NCI-H2196 treated with DMSO at 0.1 percent for 48 hours (cell line): Measurements from ENCODE around the gene PLK4.

Experiments used
- DNase-seq: peaks from one replicate; lab custom pipeline; 2025; ENCODE audit not compliant: unreplicated experiment; lab: John Stamatoyannopoulos, UW

The PLK4 gene

GRCh38 chr4:127880763-127881562 is at the start of gene PLK4:
Gene PLK4 (plus strand): TSS chr4:127880893. CDS start chr4:127881135, 242 bp downstream.
- DNase-seq, result peak; percentile 80

GRCh38 chr4:127832585-127832984 is 48.1 kb upstream of the PLK4 start:
- no peak for DNase-seq

GRCh38 chr4:127843704-127844600 is 36.7 kb upstream of the PLK4 start:
- DNase-seq, result no peak

- no peak for DNase-seq
These were observed 36.0 kb upstream of the PLK4 start for GRCh38 chr4:127844601-127845116.

GRCh38 chr4:127846061-127846460 is 34.6 kb upstream of the PLK4 start:
- DNase-seq, result no peak

- no peak for DNase-seq
These were observed 33.9 kb upstream of the PLK4 start for GRCh38 chr4:127846765-127847164.

GRCh38 chr4:127849505-127850234 is 31.0 kb upstream of the PLK4 start:
- DNase-seq, result no peak

- DNase-seq, result no peak
These were observed 28.0 kb upstream of the PLK4 start for GRCh38 chr4:127852661-127853060.

GRCh38 chr4:127856196-127856812 is 24.4 kb upstream of the PLK4 start:
- no peak for DNase-seq

GRCh38 chr4:127856813-127857447 is 23.8 kb upstream of the PLK4 start:
- no peak for DNase-seq

- DNase-seq, result no peak
These were observed 23.1 kb upstream of the PLK4 start for GRCh38 chr4:127857641-127858040.

GRCh38 chr4:127868196-127868595 is 12.5 kb upstream of the PLK4 start:
- no peak for DNase-seq

GRCh38 chr4:127870281-127870680 is 10.4 kb upstream of the PLK4 start:
- no peak for DNase-seq

GRCh38 chr4:127870688-127871087 is 10.0 kb upstream of the PLK4 start:
- DNase-seq, result no peak

GRCh38 chr4:127875791-127876190 is 4.9 kb upstream of the PLK4 start:
- DNase-seq, result no peak

GRCh38 chr4:127881563-127881864 is 821 bp downstream of the PLK4 start:
- DNase-seq, result no peak

GRCh38 chr4:127888559-127888958 is 7.9 kb downstream of the PLK4 start:
- DNase-seq, result no peak

- no peak for DNase-seq
These were observed 9.2 kb downstream of the PLK4 start for GRCh38 chr4:127889903-127890302.

GRCh38 chr4:127896069-127896468 is 15.4 kb downstream of the PLK4 start:
- DNase-seq, result no peak

- no peak for DNase-seq
These were observed 15.8 kb downstream of the PLK4 start for GRCh38 chr4:127896528-127896927.
